Activated CD4-positive, alpha-beta T cell treated with anti-CD3 and anti-CD28 coated beads, Interleukin-2, amount 10 ng/mL, durations not matched to agents 7 days and 5 days (primary cell): Measurements from ENCODE around the gene PTPRG. TPM values are rescaled to one million over a fixed set of nuclear protein-coding genes. Genes with fewer than 3 reads are reported as not detected.

ENCODE experiments used
- CTCF ChIA-PET: fragments of 350-600 bp; sonication (Branson Sonifier 250); formaldehyde crosslinking; loops from one replicate; lab custom pipeline; 2021; ENCODE audit warnings: antibody characterized with exemption; lab: Charles Lee
- POLR2A ChIA-PET: fragments of 350-600 bp; sonication (Branson Sonifier 250); formaldehyde crosslinking; loops from one replicate; lab custom pipeline; 2021; ENCODE audit warnings: antibody characterized with exemption; lab: Charles Lee
- DNase-seq: peaks from one replicate; pipeline ENCODE4 v3.0.0-alpha.2; 2020
- H3K27ac Mint-ChIP-seq: one replicate; pipeline ENCODE4 v1.8.0; 2021; ENCODE audit warnings: mild to moderate bottlenecking, moderate library complexity, mixed read lengths
- H3K27me3 Mint-ChIP-seq: one replicate; pipeline ENCODE4 v1.8.0; 2021; ENCODE audit warnings: mixed read lengths
- H3K36me3 Mint-ChIP-seq: one replicate; pipeline ENCODE4 v1.8.0; 2021; ENCODE audit warnings: low read depth, mixed read lengths
- H3K4me1 Mint-ChIP-seq: one replicate; pipeline ENCODE4 v1.8.0; 2021; ENCODE audit warnings: mixed read lengths
- H3K4me3 Mint-ChIP-seq: one replicate; pipeline ENCODE4 v1.8.0; 2021; ENCODE audit warnings: mild to moderate bottlenecking, moderate library complexity, mixed read lengths
- H3K9me3 Mint-ChIP-seq: one replicate; pipeline ENCODE4 v1.8.0; 2021; ENCODE audit warnings: mixed read lengths
- total RNA-seq, 2 experiments: library from RNA; stranded (reverse); gene quantifications; one replicate each; pipeline ENCODE4 v1.2.3, GENCODE V29; 2021

The PTPRG gene
- total RNA-seq, 2 experiments from 2014 or later = not detected

DNA sequence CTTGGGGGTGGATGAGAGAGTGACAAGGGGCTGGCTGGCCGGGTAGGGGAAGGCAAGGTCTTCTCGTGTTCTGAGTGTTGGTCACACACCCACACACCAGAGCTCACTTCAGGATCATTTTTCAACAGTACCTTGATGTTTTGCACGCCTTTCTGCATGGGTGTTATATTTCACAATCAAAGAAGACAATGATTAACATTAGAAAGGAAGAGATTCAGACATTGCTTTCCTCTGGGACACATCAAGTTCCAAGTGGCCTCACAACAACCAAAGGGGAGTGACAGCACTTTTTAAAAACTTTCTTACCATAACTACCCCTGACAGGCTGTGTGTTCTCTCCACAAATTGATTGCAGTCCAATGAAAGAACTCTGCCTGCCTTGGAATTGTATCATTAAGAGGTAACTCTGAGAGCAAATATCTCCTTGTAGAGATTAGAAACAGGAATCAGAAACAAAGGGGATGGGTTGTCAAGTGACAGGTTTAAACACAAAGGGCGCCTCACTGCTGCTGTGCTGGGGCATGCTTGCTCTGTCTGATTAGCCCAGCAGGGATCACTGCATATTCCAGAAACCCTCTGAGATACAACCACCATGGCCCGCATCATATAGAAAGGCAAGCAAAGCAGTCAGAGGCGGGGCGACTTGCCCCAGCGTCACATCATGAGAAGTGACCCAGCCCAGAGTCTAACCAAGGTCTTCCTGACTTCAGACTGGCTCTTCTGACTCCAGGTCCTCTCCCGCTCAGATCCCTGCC is 581.1 kb downstream of the PTPRG start:
- POLR2A ChIA-PET = no interaction called here
- H3K27ac Mint-ChIP-seq = no peak overlapping the region
- no peaks in the 10 kb centered on the region for H3K9me3 Mint-ChIP-seq
- no peak overlapping the region for H3K4me3 Mint-ChIP-seq
- no peaks in the 10 kb centered on the region for H3K36me3 Mint-ChIP-seq
- CTCF ChIA-PET = no interaction called here
- H3K27me3 Mint-ChIP-seq = no peaks in the 10 kb centered on the region
- no peak for DNase-seq
- no peaks in the 10 kb centered on the region for H3K4me1 Mint-ChIP-seq

DNA sequence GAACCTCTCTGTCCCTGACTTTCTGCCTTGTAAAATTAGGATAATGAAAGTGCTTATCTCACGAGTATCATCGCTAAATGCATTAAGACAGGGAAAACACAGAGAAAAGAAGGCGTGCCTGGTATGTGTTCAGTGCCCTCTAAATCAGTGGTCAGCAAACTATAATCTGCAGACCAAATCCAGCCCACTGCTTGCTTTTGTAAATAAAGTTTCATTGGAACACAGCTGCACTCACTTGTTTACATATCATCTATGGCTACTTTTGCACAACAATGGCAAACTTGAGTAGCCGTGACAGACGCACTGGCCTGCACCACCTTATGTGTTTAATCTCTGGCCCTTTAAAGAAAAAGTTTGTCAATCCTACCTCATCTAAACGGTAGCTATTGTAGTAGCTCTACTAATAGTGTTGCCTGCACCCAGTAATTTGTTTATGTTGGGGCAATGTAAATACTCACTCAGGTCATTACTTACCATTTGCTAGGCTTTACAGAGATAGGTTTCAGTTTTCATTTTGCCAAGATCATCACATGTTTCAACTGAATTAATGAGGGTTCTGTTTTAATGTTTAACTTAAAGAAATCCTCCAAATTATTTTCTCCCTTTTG is 582.6 kb downstream of the PTPRG start:
- no peak for DNase-seq
- no peak overlapping the region for H3K4me3 Mint-ChIP-seq
- CTCF ChIA-PET = no interaction called here
- POLR2A ChIA-PET = no interaction called here
- no peaks in the 10 kb centered on the region for H3K4me1 Mint-ChIP-seq
- H3K9me3 Mint-ChIP-seq = no peaks in the 10 kb centered on the region
- no peaks in the 10 kb centered on the region for H3K36me3 Mint-ChIP-seq
- H3K27ac Mint-ChIP-seq = no peak overlapping the region
- no peaks in the 10 kb centered on the region for H3K27me3 Mint-ChIP-seq

DNA sequence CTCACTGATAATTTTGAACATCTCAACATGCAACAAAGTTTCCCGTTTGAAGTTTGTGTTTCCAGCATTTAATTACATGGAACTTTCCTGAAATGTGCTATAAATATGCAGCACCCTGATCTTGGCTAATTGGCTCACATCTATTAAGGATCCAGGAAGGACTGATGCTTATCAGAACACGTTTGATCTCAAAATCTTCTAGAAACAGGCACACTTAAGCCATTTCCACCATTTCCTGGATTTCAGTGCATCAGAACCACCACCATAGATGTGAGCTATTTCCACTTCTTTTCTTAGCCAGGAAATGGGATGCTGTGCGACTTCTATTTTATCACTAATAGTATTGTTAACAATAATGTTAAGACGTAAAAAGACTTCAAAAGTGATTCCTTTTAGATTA is 583.1 kb downstream of the PTPRG start:
- no peak for DNase-seq
- CTCF ChIA-PET = interaction anchor here (0.6 kb wide), 1 partner anchor 151 kb away, joined by 3 read pairs; no protein-coding TSS in a partner anchor
- no peak overlapping the region for H3K27ac Mint-ChIP-seq
- no peak overlapping the region for H3K4me3 Mint-ChIP-seq
- no peaks in the 10 kb centered on the region for H3K27me3 Mint-ChIP-seq
- POLR2A ChIA-PET = no interaction called here
- H3K9me3 Mint-ChIP-seq = no peaks in the 10 kb centered on the region
- H3K4me1 Mint-ChIP-seq = no peaks in the 10 kb centered on the region
- H3K36me3 Mint-ChIP-seq = no peaks in the 10 kb centered on the region

DNA sequence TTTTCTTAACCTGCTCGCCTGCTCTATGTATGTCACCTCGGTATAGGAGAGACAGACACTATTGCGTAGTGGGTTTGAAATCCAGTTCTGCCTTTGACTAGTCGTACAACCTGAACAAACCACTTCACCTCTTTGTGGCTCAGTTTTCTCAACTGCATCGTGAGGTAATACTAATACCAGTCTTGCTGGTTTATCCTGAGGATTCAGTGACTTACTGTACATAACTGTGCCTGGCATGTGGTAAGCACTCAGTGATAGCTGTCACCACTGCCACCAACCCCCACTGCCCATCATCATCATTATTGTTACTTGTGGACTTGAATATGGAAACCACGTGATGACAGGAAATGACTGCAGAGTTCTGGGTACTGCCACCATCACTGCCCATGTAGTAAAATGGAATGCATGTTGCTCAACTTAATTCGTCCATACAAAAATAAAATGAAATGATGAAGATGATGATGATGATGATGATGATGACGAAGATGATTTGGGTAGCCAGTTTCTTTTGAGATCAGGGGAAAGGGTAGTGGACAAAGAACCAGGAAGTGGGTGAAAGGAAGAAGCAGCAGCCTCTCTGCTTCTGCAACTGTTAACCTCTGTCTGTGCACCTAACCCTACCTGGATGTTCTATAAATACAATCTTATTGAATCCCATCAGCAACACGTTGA is 583.9 kb downstream of the PTPRG start:
- CTCF ChIA-PET = no interaction called here
- Mint-ChIP-seq H3K27ac (no peak overlapping the region), H3K4me1 (no peaks in the 10 kb centered on the region), H3K27me3 (no peaks in the 10 kb centered on the region), H3K4me3 (no peak overlapping the region), H3K36me3 (no peaks in the 10 kb centered on the region), H3K9me3 (no peaks in the 10 kb centered on the region)
- POLR2A ChIA-PET = no interaction called here
- DNase-seq = no peak

DNA sequence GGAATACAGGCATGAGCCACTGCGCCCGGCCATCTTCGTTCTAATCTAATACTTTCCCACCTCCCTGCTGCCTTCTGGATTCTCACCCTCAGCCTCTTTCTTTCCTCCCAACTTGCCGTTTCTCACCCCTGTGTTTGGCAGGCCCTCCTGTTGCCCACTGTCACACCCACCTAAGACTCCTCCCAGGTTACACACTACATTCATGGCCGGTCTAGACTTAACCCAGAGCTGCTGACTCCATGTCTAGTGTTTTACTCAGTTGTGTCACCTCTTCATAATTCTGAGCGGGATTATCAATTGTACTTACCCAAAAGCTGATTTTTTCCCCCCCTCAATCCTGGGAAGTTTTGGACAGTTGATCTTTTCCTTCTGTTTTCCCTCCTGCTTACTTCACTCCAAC is 588.2 kb downstream of the PTPRG start:
- no peaks in the 10 kb centered on the region for H3K36me3 Mint-ChIP-seq
- no peaks in the 10 kb centered on the region for H3K4me1 Mint-ChIP-seq
- CTCF ChIA-PET = no interaction called here
- no peak overlapping the region for H3K4me3 Mint-ChIP-seq
- no peaks in the 10 kb centered on the region for H3K27me3 Mint-ChIP-seq
- H3K27ac Mint-ChIP-seq = no peak overlapping the region
- POLR2A ChIA-PET = no interaction called here
- no peaks in the 10 kb centered on the region for H3K9me3 Mint-ChIP-seq
- no peak for DNase-seq

DNA sequence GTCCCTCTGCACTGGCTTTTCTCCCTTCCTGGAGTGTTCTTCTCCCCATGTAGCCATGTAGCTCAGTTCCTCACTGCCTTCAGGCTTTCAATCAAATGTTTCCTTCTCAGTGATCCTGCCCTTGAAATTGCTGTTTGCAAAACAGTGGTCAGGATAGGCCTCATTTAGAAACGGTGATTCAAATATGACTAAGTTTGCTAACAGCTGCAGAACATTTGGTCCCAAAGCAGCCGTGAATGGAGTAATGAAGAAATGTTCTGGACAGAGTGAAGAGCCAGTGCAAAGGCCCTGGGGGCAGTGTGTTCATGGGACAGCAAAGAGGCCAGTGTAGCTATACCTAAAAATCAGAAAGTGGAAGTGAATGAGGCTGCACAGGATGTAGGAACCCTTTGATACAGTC is 588.6 kb downstream of the PTPRG start:
- no peaks in the 10 kb centered on the region for H3K36me3 Mint-ChIP-seq
- H3K4me3 Mint-ChIP-seq = no peak overlapping the region
- no peaks in the 10 kb centered on the region for H3K9me3 Mint-ChIP-seq
- no peaks in the 10 kb centered on the region for H3K27me3 Mint-ChIP-seq
- no peaks in the 10 kb centered on the region for H3K4me1 Mint-ChIP-seq
- no peak overlapping the region for H3K27ac Mint-ChIP-seq
- DNase-seq = no peak
- POLR2A ChIA-PET = no interaction called here
- CTCF ChIA-PET = no interaction called here

DNA sequence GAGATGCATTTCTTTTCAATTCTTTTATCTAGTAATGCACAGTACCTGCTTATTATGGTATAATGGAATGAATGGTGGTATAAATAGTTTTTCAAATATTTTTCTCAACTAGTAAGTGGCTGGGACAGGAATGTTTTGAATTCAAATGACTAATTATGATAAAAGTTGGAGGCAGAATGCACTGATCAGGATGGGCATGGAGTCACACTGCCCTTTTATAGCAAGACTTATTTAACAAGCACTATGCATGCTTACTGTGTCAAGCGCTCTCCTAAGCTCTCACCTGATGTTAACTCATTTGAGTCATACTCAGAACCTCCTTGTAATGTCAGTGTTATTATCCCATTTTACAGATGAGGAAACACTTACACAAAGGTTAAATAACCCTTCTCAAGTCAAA is 590.2 kb downstream of the PTPRG start:
- no peaks in the 10 kb centered on the region for H3K4me1 Mint-ChIP-seq
- H3K9me3 Mint-ChIP-seq = no peaks in the 10 kb centered on the region
- no peak for DNase-seq
- POLR2A ChIA-PET = no interaction called here
- no peak overlapping the region for H3K4me3 Mint-ChIP-seq
- no peaks in the 10 kb centered on the region for H3K27me3 Mint-ChIP-seq
- H3K27ac Mint-ChIP-seq = no peak overlapping the region
- H3K36me3 Mint-ChIP-seq = no peaks in the 10 kb centered on the region
- CTCF ChIA-PET = no interaction called here

DNA sequence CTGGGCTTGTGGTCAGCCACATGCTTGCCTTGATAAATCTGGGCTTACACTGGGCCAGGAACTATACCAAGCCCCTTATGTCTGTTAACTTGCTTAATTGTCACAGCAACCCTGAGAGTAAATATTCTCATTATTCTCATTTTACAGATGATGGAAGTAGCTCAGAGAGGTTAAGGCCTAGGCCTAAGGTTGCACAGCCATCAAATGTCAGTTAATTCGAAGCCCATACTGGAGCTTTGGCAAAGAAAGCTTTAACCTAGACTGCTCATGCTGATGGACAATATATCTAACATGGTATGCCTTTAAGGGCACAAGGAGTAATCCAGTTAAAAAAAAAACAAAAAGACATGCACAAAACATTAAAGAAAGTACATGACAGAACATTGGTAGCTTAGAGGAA is 591.9 kb downstream of the PTPRG start:
- Mint-ChIP-seq H3K36me3 (no peaks in the 10 kb centered on the region), H3K9me3 (no peaks in the 10 kb centered on the region), H3K27ac (no peak overlapping the region), H3K4me1 (no peaks in the 10 kb centered on the region), H3K4me3 (no peak overlapping the region), H3K27me3 (peaks cover 2% of the 10 kb centered on the region)
- ChIA-PET CTCF (no interaction called here), POLR2A (no interaction called here)
- no peak for DNase-seq

DNA sequence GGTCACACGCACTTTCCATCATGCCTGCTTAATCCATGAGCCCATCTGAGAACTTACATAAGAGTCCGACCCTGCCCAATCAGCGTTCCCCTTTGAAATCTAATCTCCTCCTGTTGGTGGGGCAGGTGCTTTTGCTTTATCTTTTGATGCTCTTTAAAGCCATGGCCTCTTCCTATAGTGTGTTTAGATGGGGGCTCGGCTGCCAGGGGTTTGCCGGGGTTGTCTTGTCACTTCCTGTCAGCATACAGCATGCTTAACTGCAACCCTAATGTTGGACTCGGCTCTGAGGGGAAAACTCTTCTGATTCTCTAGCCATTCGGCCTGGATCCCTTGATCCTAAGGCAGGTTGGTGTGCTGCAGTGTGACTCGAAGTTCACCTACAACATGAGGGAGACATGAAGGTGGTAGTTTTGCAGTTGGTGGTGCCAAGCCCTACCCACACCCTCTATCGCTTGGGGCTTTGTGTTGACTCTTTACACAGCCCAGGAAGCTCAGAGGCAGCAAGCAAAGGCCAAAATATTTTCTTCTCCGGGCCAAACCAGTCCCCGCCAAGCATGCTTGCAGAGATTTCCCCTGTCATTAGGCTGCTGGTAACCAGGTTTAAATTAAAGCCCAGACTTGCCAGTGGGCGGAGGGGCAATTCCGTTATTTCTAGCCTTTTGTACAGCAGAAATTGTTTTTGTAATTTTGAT is 593.2 kb downstream of the PTPRG start:
- H3K27ac Mint-ChIP-seq = no peak overlapping the region
- CTCF ChIA-PET = no interaction called here
- no peak for DNase-seq
- POLR2A ChIA-PET = no interaction called here
- H3K9me3 Mint-ChIP-seq = no peaks in the 10 kb centered on the region
- H3K4me1 Mint-ChIP-seq = no peaks in the 10 kb centered on the region
- peaks cover 2% of the 10 kb centered on the region for H3K27me3 Mint-ChIP-seq
- no peaks in the 10 kb centered on the region for H3K36me3 Mint-ChIP-seq
- no peak overlapping the region for H3K4me3 Mint-ChIP-seq

DNA sequence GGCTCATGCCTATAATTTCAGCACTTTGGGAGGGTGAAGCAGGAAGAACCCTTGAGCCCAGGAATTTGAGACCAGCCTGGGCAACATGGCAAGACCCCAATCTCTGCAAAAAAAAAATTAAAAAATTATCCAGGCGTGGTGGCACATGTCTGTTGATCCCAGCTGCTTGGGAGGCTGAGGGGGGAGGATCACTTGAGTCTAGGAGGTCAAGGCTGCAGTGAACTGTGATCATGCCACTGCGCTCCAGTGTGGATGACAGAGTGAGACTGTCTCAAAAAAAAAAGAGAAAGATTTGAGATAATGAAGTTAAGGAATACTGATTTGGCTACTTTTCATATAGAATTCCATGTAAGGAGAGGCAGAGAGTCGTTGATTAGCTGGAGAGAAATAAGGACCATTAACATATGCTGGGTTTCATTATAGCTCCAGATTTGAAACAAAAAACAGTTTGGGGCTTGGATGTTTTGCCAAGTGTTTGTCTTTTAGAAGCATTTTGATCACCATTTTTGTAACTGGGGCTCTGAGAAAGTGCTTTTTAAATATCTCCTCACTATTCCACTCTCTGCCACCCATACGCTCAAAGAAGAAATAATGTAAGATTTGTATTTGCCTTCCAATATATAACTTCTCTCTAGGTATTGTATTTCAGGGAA is 597.8 kb downstream of the PTPRG start:
- Mint-ChIP-seq H3K4me3 (no peak overlapping the region), H3K36me3 (no peaks in the 10 kb centered on the region), H3K4me1 (no peaks in the 10 kb centered on the region), H3K27ac (no peak overlapping the region), H3K27me3 (peaks cover 2% of the 10 kb centered on the region), H3K9me3 (no peaks in the 10 kb centered on the region)
- DNase-seq = no peak
- CTCF ChIA-PET = interaction anchor here (0.7 kb wide), 1 partner anchor 338 kb away, joined by 3 read pairs; no protein-coding TSS in a partner anchor
- POLR2A ChIA-PET = no interaction called here

DNA sequence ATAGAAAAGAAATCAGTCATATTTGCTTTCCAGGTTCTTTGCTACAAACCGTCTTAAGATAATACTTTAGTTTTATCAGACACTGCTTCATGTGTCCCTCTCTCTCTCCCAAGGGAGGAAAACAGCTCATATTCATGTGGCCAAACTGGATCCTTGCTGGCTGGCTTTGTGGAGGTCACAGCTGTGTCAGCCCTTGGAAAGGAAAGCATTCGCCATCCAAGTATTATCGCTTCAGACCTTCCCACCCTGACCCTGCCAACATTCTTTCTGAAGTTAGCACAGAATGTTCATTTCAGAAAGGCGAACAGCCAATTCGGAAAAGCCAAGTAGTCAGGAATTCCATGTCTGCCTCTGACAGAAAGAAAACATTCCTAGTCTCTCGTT is 598.3 kb downstream of the PTPRG start:
- no peaks in the 10 kb centered on the region for H3K9me3 Mint-ChIP-seq
- POLR2A ChIA-PET = no interaction called here
- no peaks in the 10 kb centered on the region for H3K4me1 Mint-ChIP-seq
- no peak overlapping the region for H3K4me3 Mint-ChIP-seq
- H3K27me3 Mint-ChIP-seq = peaks cover 2% of the 10 kb centered on the region
- no peaks in the 10 kb centered on the region for H3K36me3 Mint-ChIP-seq
- DNase-seq = no peak
- H3K27ac Mint-ChIP-seq = no peak overlapping the region
- CTCF ChIA-PET = interaction anchor here (0.7 kb wide), 1 partner anchor 338 kb away, joined by 3 read pairs; no protein-coding TSS in a partner anchor

DNA sequence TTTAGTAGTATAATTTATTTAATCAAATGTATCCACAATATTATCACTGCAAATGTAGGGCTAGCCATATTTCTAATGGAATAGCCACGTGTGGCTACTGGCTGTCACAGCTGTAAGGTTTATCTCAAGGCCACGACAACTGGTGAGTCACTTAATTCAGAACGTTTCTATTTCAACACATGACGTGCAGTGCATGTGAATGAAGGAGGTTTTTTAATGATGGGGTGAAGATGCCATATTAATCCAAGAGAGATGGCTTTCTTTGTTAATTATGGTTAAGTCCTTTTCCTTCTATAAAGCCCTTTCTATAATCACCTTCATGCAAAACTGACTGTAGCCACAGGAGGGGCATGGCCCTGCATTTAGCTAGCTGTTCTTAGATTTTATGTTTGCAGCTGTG is 600.0 kb downstream of the PTPRG start:
- no peak for DNase-seq
- Mint-ChIP-seq H3K27me3 (peaks cover 2% of the 10 kb centered on the region), H3K27ac (no peak overlapping the region), H3K4me1 (no peaks in the 10 kb centered on the region), H3K36me3 (no peaks in the 10 kb centered on the region), H3K9me3 (no peaks in the 10 kb centered on the region), H3K4me3 (no peak overlapping the region)
- ChIA-PET POLR2A (no interaction called here), CTCF (no interaction called here)
